IPS-NIHi11 (cell line): Measurements from ENCODE around the gene ANK3.

ENCODE experiments used
- DNase-seq: peaks from one replicate; pipeline ENCODE4 v3.0.0; 2012; ENCODE audit warnings: mixed read lengths, low spot score

ANK3 gene

GRCh38 chr10:60277656-60278055 is 112.0 kb downstream of the ANK3 start:
- no peak for DNase-seq

- DNase-seq, result no peak
Measured at GRCh38 chr10:60276232-60276631, 113.4 kb downstream of the ANK3 start.

GRCh38 chr10:60271319-60272040 is 118.2 kb downstream of the ANK3 start:
- no peak for DNase-seq

- DNase-seq, result no peak
Measured at GRCh38 chr10:60270426-60270825, 119.2 kb downstream of the ANK3 start.

- no peak for DNase-seq
Measured at GRCh38 chr10:60267802-60268201, 121.9 kb downstream of the ANK3 start.

- DNase-seq, result no peak
Measured at GRCh38 chr10:60266513-60266912, 123.2 kb downstream of the ANK3 start.

GRCh38 chr10:60262647-60263126 is 127.0 kb downstream of the ANK3 start:
- DNase-seq, result no peak

- DNase-seq, result no peak
Measured at GRCh38 chr10:60260321-60260720, 129.4 kb downstream of the ANK3 start.

- DNase-seq, result peak; percentile 18
Measured at GRCh38 chr10:60258429-60258797, 131.3 kb downstream of the ANK3 start.

- DNase-seq, result no peak
Measured at GRCh38 chr10:60257767-60258428, 131.8 kb downstream of the ANK3 start.

GRCh38 chr10:60254776-60255175 is 134.9 kb downstream of the ANK3 start:
- DNase-seq, result no peak

- DNase-seq, result no peak
Measured at GRCh38 chr10:60253484-60253883, 136.2 kb downstream of the ANK3 start.

GRCh38 chr10:60252688-60253087 is 137.0 kb downstream of the ANK3 start:
- no peak for DNase-seq

- no peak for DNase-seq
Measured at GRCh38 chr10:60246382-60246781, 143.3 kb downstream of the ANK3 start.

GRCh38 chr10:60239228-60239627 is 150.4 kb downstream of the ANK3 start:
- DNase-seq, result no peak

GRCh38 chr10:60238759-60239100 is 150.9 kb downstream of the ANK3 start:
- no peak for DNase-seq

GRCh38 chr10:60237977-60238758 is 151.5 kb downstream of the ANK3 start:
- DNase-seq, result peak; percentile 35

GRCh38 chr10:60236869-60237524 is 152.7 kb downstream of the ANK3 start:
- no peak for DNase-seq

- DNase-seq, result no peak
Measured at GRCh38 chr10:60235001-60235400, 154.7 kb downstream of the ANK3 start.

- no peak for DNase-seq
Measured at GRCh38 chr10:60234551-60234950, 155.1 kb downstream of the ANK3 start.

GRCh38 chr10:60230892-60231291 is 158.8 kb downstream of the ANK3 start:
- no peak for DNase-seq

- no peak for DNase-seq
Measured at GRCh38 chr10:60224066-60224705, 165.5 kb downstream of the ANK3 start.
